GM18526 (cell line): Measurements from ENCODE around the gene UCP3.

ENCODE experiments used
- POLR2A ChIP-seq: IDR thresholded peaks from 3 replicates; pipeline ENCODE4 v1.6.1; 2011; ENCODE audit not compliant: insufficient read length; ENCODE audit errors: extremely low read depth

Gene UCP3

DNA sequence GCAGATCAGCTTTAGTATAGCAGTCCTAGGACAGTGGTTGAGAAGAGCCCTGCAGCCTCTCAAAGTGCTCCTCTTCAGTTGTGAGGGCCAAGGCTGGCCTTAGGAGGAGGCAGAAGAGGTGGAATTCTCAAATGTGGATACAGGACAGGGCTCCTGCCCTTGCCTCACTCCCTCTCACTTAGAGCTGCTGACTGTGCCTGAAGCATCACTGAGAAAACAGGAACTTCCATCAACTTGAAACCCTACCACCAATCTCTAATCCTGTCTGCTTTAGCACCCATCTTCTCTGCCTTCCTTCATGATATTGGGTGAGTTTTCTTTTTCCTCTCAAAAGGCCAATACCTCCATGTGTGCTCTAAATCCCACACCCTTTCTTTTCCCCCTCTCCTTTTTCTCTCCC is 14.4 kb upstream of the UCP3 start:
- TF ChIP-seq POLR2A: no peak

DNA sequence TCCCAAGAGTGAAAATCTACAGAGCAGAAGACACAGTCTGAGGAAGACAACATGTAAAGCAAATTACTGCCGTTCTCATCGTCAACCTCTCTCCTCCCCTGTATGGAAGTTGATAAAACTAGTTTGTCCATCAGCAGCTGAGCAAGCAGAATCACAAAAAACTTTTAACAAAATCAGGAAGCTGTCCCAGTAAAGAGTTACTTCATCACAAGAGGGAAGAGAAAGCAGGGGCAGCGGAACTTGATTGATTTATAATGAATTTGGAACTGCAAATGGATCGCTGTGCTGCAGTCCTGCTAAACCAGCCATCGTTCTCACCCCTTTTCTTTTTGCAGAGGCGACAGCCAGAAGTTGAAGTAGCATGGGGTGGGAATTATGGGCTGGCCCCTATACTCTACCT is 13.7 kb upstream of the UCP3 start:
- no peak for TF ChIP-seq POLR2A

DNA sequence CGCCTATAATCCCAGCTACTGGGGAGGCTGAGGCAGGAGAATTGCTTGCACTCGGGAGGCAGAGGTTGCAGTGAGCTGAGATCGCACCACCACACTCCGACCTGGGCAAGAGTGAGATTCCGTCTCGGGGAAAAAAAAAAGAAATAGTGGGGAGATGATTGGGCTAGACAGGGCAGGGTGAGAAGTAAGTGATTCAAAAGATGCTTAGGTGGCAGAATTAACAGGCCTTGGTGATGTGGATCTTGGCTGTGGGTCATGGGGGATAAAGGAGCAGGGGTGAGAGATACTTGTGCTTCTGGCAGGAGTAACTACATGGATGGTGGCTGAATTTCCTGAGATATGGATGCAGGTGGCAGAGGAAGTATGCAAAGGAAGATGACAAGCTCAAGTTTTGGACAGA is 13.1 kb upstream of the UCP3 start:
- no peak for TF ChIP-seq POLR2A

DNA sequence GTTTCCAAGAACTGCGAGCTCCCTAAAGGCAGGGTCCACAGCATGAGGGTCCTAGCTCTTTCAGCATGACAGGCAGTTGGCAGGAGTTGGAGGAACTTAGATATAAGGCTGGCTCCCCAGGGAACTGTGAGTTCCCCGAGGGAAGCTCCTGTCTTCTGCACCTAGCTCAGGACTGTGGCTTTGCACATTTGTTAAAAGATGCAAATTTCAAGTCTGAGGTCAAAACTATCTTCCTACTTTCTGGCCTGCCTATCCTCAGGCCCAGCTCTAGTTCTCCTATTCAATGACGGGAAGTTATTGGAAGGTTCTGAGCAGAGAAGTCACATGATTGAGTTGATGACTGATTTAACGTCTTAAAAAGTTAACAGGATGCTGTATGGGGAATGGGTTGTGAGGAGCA is 11.7 kb upstream of the UCP3 start:
- no peak for TF ChIP-seq POLR2A

DNA sequence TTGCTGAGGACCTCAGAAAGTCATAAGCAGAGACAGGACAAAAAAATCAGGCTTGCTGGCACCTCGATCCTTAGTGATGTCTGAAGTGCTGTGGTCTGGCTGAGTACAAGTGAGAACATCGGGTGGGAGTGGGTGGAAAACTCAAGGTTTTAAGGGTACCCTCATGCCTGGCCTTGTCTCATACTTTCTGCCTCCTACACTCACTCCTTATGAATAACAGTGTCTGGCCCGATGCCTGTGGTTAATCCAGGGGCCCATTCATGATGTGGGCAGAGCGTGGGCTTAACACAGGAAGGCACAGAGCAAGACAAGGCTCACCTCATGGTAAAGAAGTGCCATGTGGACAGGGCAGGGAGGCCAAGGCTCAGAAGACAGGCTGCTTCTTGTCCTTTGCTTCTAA is 11.0 kb upstream of the UCP3 start:
- TF ChIP-seq POLR2A: no peak

DNA sequence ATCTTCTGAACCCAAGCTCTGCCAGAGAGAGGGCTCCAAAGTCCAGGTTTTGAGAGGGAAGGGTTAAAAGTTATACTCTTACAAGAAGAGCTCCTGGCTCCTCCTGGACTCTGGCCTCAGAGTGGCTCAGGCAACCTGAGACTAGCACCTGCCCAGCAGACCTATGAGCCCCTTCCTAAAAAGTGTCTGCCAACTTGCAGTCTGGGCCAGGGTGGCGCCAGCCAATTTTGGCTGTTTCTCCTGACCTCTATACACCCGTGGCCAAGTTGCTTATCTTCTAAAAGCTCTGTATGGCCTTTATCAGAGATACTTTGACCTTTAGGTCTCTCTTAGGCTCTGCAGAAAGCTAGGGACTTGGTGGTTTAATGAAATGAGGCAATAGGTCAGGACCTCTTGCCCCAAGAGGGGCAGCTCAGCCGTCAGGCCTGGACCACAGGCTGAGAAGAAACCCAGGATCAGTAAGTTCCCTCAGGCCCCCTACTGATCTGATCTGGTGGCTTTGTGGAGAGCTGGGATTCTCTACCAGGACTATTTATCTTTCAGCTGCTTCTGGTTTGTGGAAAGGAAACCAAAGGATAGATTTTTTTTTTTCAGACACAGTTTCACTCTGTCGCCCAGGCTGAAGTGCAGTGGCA is 10.3 kb upstream of the UCP3 start:
- no peak for TF ChIP-seq POLR2A

DNA sequence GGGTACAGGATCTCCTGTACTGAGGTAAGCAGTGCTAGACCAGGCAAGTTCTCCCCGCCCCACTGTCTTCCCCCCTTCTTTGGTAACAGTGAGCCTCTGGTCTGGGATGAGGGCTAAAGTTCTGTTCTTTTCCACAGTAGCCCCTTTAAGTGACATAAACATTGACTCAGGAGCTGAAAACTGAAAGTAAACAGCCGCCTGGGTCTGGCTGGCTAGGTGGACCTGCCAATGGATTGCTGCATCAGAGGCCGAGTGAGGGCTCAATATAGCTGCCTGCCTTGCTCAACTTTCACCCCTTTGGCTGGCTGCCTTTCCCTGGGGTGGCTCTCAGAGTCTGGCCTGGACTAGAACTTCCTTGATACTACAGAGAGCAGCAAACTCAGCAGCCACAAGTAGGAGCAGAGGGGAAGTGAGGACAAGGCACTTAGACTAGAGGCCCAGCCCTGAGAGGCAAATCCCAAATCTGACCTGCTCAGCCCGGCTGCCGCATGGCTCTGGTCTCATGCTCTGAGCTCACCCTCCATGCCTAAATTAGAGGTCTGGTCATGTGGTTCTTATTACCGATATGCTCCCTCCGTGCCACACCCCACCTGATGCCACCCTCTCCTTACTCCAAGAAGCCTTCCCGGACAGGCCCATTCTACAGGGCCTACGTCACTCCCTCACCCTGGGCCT is 9.6 kb upstream of the UCP3 start:
- no peak for TF ChIP-seq POLR2A

DNA sequence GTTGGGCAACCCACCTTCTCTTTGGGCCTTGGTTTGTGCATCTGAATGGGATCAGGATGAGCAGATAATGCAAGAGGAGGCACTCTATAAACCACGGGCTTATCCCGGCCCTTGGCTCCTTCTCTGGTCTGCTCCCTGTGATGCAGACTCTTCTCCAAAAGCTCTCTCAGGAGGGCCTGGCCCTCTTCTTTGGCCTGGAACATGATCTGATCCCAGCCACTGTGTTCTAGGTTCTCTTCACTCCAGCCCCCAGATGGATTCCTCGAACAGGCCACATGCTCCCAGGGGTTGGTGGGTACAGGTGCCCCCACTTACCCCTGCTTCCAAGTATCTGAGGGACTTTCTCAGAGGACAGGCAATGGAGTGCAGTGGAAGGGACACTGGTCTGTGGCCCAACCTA is 8.7 kb upstream of the UCP3 start:
- TF ChIP-seq POLR2A: no peak

DNA sequence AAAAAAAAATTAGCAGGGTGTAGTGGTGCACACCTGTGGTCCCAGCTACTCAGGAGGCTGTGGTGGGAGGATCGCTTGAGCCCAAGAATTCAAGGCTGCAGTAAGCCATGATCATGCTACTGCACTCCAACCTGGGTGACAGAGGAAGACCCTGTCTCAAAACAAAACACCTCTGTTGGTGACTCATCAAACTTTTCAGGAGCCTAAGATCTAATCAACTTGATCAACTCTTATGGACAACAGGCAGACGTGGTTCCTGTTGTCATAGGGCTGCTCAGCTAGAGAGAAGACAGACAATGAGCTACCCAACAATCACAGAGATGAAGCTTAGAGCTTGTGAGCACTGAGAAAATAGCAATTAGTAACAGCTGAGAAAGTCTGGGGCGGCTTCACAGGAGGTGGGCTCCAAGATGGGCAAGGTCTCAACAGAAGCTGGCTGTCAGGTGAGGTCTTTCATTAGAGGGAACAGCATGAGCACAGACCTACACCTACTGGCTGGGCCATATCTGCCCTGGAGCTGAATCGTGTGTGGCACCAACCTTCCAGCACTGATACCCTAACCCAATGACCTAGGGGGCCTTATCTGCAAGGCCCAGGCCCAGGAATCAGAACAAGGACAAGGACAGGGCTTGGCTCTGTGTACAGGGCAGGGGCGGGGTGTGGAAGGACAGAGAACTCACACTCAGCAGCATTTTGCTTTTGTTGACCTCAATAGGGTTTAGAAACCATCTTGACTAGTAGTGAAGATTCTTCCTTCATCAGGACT is 7.2 kb upstream of the UCP3 start:
- TF ChIP-seq POLR2A: no peak

DNA sequence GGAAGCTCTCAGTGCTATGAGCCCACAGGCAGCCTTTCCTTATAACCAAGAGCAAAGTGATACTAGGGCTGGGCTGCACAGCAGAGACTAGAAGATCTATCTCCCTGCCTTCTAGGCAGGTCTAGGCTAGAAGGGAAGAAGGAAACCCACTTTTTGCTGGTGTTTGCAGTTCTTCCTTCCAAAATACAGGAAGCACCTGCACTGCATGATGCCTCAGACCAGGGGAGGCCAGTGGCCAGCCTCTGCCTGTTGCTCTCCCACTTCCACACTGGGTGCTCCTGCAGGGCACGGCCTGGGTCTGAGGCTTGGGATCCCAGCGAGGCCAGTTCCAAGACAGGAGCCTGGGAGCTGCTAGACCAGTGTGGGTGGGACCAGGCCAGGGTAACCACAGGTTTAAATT is 6.0 kb upstream of the UCP3 start:
- no peak for TF ChIP-seq POLR2A

DNA sequence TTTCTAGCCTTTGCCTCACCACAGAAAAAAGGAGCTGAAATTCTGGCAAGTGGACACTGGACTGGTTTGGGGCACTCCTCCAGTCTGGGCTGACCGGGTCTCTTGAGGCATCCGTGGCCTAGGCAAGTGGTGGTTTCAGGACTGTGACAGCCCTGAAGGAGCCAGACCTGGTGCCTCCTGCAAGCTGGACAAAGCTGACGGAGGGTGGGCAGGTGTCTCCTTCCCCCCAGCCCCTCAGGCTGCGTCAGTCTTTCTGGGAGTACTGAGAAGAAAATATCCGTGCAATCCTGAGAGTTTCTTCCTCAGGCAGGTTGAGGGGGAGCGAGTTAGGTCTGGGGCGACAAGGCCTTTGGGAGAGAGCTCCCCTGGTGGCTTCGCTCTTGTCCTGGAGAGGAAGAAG is 4.3 kb upstream of the UCP3 start:
- TF ChIP-seq POLR2A: no peak

DNA sequence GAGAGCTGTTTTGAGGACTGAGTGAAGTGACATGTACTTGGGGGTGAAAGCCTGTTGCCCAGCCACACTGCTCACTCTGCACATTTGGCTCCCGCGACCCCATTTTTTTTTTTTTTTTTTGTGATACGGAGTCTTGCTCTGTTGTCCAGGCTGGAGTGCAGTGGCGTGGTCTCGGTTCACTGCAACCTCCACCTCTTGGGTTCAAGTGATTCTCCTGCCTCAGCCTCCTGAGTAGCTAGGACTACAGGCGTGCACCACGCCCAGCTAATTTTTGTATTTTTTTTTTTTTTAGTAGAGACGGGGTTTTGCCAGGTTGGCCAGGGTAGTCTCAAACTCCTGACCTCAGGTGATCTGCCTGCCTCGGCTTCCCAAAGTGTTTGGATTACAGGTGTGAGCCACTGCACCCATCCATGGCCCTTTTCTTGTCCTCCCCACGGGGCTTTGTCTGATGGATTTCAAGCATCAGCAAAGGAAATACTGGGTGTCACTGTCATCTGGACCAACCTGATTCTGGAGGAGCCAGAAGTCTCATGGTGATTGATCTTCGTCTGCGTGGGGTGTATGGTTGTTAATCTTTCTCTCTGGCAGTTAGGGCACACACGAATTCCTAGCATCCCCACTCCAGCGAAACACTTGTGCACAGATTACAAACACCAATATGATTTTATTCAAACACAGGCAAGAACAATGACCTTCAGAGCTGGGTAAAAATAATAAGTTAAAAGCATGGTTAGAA is 3.4 kb upstream of the UCP3 start:
- no peak for TF ChIP-seq POLR2A

DNA sequence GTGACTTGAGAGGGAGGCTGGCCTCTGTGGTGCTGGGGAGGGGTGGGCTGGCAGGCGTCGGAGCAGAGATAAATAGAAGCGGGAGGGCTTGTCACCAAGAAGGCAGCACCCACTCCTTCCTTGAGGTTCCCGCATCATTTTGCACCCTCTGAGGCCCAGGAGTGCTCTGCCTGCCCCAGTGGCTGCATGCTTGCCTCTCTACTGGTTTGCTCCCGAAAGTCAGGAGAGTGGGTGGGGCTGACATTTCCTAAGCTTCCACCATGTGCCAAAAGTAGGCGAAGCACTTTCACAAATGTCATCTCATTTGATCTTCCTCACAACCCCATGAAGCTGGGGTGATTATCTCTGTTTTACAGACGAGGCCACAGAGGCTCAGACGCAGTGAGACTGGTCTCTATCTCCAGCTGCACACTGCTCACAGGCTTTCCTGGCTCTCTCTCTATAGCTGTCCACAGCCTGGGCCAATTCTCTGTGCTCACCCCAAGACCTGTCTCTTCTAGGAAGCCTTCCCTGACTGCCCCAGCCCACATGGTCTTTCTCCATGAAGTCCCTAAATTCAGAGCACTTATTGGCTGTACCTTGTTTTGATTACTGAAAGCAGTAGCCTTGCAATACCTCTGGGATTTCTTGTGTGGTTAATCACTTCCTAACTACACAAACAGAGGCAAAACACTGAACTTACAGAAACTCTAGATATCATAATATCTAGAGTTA is 2.6 kb upstream of the UCP3 start:
- no peak for TF ChIP-seq POLR2A

DNA sequence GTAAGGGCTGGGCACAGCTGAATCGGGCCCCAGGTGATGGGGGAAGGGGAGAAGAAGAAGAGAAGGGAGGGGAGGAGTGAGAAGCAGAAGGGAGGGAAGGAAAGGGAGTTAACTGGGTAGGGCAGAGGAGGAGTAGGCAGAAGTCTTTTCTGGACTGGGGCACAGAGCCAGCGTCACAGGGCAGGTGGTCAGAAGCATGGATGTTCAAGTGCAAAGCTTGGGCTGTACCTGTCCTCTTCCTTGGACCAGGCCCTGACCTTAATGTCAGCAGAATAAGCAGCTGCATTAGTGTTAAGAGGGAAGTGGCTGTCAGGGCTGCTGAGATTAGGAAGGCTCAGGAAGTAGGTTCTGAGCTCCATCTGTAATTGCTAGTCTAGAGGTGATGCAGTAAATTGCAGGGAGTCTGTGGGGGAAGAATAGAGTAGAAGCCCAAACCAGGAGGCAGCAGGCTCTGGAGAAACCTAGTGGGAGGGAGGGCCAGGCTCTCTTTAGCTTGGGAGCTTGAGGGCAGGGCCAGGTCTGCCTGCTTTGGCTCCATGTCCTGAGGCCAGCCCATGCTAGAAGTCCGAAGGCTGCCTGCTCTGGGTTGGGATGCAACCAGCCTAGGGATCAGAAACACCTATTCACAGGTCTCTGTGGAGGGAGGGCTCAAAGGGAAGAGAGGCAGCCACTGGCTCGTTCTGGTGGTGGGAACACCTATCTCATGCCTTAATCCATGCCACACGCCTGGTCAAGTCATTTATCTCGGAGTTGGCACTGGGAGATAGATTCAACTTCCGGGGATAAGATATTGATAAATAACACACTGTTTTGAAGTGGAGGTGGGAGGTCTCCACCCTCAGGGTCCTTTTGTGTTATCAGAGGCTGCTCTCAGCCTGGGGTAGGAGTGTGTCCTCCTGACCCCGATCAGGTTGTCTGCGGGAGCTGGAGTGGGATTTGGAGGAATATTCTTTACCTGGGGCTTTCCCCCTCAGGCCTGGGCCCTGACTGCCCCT is 1.7 kb upstream of the UCP3 start:
- no peak for TF ChIP-seq POLR2A

DNA sequence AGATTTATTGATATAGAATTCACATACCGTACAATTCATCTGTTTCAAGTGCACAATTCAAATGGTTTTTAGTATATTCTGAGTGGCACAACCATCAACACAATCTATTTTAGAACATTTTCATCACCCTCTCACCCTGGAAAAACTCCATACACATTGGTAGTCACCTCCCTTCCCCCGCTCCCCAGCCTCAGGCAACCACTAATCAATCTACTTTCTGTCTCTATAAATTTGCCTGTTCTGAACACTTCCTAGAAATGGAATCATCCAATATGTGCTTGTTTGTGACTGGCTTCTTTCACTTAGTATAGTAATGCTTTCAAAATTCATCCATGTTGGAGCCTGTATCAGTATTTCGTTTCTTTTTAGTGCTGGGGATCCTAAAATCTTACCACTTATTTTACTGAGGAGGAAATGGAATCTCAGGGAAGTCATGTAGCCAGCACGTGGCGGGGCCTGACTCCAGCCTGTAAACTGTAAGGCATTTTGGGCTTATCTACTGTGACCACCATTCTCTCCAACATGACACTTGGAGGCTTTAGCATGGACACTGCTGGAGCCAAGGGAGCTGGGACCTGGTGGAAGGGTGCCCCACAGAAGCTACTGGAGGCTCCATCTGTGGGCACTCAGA is 905 bp upstream of the UCP3 start:
- TF ChIP-seq POLR2A: no peak
